SK-N-MC (cell line): Measurements from ENCODE around the gene ACOXL.

Experiments used
- EZH2 ChIP-seq: fragments of 200-600 bp; sonication (generic); IDR thresholded peaks from one replicate; pipeline ENCODE4 v1.6.1; 2017; ENCODE audit warnings: antibody characterized with exemption
- POLR2AphosphoS5 ChIP-seq: IDR thresholded peaks from 2 replicates; pipeline ENCODE4 v1.6.1; 2012; ENCODE audit warnings: mild to moderate bottlenecking, low read depth, low read length, borderline replicate concordance

- TF ChIP-seq POLR2AphosphoS5, result no peak
- no peak for TF ChIP-seq EZH2
Observed at GRCh38 chr2:111143843-111144198, 411.4 kb downstream of the ACOXL start.
